ENCODE measurements around the gene ZC3H13.

DNA sequence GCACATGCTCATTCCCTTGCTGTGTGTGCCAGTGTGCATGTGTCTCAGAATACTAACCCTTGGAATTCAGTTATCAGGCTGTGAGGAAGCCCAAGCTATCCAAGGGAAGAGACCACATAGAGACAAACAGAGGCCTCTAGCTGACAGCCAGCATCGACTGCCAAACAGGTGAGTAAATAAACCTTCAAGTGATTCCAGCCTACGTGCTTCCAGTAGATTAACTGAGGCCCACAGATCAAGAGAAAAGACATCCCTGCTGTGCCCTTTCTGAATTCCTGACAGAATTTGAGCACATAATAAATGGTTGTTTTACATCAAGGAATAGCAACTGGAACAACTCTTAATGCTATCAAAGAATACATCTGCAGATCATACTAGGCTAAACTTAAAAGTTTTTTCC, 17.5 kb downstream of the ZC3H13 start:
- TF ChIP-seq, protein P1, sequence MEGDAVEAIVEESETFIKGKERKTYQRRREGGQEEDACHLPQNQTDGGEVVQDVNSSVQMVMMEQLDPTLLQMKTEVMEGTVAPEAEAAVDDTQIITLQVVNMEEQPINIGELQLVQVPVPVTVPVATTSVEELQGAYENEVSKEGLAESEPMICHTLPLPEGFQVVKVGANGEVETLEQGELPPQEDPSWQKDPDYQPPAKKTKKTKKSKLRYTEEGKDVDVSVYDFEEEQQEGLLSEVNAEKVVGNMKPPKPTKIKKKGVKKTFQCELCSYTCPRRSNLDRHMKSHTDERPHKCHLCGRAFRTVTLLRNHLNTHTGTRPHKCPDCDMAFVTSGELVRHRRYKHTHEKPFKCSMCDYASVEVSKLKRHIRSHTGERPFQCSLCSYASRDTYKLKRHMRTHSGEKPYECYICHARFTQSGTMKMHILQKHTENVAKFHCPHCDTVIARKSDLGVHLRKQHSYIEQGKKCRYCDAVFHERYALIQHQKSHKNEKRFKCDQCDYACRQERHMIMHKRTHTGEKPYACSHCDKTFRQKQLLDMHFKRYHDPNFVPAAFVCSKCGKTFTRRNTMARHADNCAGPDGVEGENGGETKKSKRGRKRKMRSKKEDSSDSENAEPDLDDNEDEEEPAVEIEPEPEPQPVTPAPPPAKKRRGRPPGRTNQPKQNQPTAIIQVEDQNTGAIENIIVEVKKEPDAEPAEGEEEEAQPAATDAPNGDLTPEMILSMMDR (IDR thresholded peaks at IDR 0.05; ENCODE audit: low read depth, low read length, poor library complexity, severe bottlenecking), result no peak
- TF ChIP-seq EZH2phosphoT487 (IDR thresholded peaks at IDR 0.05; ENCODE audit: borderline replicate concordance, low read length), result no peak

Data from DOHH2 (cell line).